Dedifferentiated amniotic fluid mesenchymal stem cell (primary cell): ENCODE measurements around the gene PLCL1.
"Not testable (repeated sequence)": the region's sequence is repeated elsewhere in the genome, so short reads cannot be mapped to it uniquely, and the experiment has no call there.

Source experiments
- DNase-seq: peaks from one replicate; pipeline ENCODE4 v3.0.0-alpha.2; 2016; ENCODE audit errors: extremely low spot score

The PLCL1 gene

GRCh38 chr2:197997083-197997541 lies 192.7 kb downstream of the PLCL1 start:
- DNase-seq: no peak

DNA sequence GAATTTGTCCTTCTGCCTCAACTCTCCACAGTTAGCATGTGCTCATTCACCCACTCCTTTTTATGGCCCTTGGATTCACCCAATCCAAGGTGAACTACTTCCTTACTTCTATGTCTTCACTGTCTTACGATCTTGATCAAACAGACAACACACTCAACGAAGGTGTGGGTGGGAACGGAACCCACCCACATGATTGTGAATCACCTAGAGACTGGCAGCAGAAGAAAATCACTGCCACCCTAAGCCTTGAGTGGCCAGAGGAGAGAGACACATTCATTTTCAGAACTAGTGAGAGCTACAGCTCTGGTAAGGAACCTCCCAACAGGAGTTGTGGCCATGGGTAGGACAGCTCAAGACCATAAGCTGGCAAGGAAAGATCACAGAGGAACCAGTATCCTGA lies 194.3 kb downstream of the PLCL1 start:
- DNase-seq: no peak

- no peak for DNase-seq
These were observed 196.0 kb downstream of the PLCL1 start for GRCh38 chr2:198000417-198000816.

DNA sequence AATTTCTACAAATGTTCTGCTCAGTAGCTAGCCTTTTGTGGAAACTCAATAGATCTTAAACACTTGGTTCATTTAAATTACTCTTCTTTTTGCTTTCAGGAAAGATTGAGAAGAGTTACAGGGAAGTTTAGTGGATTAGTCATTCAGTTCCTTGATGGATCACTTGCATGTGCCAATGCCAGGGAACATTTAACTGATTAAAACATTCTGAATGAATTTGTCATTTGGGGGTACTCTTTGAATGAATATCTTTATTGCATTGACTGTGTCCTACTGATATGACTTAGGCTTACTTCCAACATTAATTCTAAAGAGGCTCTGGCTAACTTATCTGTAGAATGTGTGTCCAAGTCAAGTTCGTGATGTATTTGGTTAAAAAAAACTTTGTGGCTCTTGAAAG lies 199.8 kb downstream of the PLCL1 start:
- no peak for DNase-seq

DNA sequence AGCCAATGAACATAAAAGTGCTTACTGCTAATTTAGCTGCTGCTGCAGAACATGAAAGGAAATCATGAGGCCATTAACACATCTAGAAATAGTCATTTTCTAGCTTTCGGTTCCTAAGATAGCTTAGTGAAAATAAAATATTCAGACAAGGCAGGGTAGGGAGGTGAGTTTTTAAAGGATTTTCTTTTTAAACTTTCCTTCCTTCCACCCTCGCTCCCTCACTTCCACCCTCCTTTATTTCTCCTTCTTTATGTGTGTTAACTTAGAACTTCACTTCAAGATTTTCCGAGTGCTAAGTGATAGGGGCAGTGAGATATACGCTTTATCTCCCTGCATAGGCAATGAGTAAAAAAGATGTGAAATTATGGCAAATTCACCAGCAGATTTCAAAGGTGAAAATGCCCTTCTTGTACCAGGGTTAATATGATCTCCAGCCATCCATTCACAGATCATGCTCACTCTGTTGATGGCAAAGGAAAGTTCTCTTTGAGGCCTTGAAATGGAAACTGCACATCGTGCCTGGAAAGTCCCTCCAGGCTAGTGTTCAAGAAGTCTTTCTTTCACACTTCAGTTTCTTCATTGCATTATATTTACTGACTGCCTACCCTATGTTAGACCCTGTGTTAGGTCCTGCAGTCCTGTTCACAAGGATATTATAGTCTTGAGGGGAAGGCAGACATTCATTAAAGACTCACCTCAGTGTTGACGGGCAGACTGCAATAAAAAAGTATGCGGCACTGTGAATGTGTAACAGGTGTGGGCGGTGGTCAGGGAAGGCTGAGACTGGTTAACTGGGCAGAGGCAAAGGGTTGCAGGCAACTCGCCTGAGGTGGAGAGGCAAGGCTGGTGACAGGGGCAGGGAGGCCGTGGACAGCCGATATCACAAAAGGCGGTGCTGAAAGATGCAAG lies 200.8 kb downstream of the PLCL1 start:
- no peak for DNase-seq

DNA sequence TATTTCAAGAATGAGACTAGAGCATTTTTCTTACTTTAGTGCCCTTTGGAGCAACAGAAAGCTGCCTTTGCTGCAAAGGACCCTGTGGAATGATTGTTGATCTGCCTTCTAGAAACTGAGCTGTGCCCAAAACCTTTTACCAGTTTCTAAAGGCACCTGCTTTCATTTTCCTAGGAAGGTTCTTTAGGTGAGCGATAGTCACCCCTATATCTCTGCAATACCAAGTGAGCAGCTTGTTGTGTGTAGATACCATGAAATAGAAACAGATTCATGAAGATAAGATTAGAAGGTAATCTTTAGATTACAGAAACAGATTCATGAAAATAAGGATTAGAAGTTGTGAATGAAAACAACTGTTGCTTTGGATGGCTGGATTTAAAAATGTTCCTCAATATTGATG lies 202.3 kb downstream of the PLCL1 start:
- no peak for DNase-seq

DNA sequence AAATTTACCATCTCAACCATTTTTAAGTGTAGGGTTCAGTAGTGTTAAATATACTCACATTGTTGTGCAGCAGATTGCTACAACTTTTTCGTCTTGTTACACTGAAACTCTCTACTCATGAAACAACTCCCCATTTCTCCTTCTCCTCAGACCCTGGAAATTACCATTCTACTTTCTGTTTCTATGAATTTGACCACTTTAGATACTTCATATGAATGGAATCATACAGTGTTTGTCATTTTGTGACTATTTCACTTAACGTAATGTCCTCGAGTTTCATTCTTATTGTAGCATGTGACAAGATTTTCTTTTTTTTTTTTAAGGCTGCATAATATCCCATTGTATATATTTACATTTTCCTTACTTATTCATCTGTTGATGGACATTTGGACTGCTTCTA lies 203.8 kb downstream of the PLCL1 start:
- DNase-seq: no peak

DNA sequence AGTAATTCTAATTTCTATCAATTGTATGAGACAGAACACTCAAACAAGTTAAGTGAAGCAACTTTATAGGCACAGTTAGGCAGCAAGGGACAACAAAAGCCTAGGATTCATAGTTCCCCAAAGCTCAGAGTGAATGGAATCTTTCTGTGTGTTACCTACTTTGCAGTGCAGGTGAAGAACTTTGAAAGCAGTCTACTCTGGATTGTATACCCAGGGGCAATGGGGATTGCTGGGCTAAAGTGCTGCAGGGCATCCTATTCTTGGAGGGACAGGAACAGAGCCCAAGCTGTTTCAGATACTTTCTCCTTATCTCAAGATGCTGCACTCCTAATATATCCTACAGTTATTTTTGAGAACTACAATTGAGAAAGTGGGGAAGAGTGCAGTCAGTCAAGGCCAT lies 207.6 kb downstream of the PLCL1 start:
- DNase-seq: no peak

- DNase-seq: no peak
These were observed 211.8 kb downstream of the PLCL1 start for GRCh38 chr2:198016243-198016642.

DNA sequence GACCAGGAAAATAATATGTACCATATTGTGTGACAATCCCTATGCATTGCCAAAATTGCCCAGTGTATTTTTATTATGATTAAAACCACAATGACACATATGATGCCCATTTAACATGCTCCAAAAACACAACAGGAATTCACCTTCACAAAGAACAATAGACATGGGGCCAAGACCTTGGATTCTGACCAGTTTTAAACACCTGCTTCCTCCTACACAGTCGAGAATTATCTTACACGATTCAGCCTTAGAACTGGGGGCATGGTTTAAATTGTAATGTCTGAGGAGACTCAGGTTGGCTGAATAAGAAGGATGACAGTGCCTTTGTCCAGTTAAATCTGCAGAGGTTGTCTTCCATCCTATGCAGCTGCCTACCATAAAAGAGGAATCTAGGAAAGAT lies 212.7 kb downstream of the PLCL1 start:
- DNase-seq: no peak

- DNase-seq: no peak
These were observed 224.6 kb downstream of the PLCL1 start for GRCh38 chr2:198028955-198029354.

DNA sequence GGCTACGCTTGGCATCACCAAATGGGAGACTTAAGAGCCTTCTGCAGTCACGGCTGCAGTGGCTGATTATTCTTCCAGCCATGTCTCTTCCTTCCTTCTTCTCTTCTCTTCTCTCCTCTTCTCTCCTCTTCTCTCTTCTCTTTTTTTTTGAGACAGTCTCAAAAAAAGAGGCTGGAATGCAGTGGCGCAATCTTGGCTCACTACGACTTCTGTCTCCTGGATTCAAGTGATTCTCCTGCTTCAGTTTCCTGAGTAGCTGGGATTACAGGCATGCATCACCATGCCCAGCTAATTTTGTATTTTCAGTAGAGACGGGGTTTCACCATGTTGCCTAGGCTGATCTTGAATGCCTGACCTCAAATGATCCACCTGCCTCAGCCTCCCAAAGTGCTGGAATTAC lies 225.2 kb downstream of the PLCL1 start:
- not testable (repeated sequence) for DNase-seq

DNA sequence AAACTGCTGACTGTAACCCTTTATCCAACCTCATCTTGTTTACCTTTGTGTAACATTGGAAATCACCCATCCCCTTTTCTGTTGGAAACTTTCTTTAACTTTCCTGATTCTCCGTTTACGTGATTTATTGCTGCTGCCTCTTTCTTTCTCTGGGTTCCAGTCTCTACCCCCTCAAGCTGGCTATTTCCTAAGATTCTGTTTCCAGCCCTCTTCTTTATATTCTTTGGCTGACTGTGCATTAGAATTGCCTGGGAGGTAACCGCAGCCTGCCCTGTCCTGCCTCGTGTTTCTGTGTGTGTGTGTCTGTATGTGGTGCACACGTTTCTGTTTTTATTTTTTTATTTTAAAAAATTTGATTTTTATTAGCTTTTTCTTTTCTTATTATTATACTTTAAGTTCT lies 229.2 kb downstream of the PLCL1 start:
- no peak for DNase-seq

- DNase-seq: no peak
These were observed 231.9 kb downstream of the PLCL1 start for GRCh38 chr2:198036029-198036879.

DNA sequence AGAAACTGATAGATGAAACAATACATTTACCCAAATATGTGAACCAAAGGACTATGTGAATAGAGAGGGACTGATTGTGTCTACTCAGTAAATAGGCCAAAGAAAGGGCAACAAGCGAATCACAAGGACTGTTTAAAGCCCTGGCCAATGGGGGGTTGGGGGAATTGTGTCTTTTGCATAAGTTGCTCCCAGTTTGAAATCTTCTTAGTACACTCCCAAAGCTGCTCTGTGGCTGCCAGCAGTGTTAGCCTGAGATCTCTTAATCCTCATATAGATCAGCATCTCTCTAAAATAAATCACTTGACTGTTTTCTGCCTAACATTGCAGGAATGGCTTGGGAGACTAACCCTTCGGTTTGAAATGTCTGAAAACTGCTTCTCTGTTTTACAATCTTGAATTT lies 236.4 kb downstream of the PLCL1 start:
- DNase-seq: no peak

- DNase-seq: no peak
These were observed 237.8 kb downstream of the PLCL1 start for GRCh38 chr2:198042189-198042588.

- DNase-seq: no peak
These were observed 240.4 kb downstream of the PLCL1 start for GRCh38 chr2:198044777-198045176.

GRCh38 chr2:198045227-198045626 lies 240.8 kb downstream of the PLCL1 start:
- DNase-seq: no peak

DNA sequence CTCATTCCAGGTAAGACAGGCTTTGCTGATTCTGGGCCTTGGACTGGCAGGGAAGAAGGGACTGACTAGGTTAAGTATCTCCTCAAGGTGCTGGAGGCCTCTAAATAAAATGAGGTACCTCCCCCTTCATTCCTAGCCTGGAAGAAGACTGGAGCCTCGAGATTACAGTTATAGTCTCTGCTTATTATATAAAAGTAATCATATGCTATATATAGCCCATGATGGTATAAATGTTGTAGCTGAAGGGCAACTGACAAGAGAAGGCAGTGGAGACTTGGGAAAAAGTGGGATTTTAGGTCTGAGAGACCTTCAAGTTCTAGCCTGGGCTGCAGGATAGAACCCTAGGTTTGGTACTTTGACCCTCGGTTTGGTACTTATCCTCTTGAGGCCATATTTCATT lies 248.3 kb downstream of the PLCL1 start:
- DNase-seq: no peak

DNA sequence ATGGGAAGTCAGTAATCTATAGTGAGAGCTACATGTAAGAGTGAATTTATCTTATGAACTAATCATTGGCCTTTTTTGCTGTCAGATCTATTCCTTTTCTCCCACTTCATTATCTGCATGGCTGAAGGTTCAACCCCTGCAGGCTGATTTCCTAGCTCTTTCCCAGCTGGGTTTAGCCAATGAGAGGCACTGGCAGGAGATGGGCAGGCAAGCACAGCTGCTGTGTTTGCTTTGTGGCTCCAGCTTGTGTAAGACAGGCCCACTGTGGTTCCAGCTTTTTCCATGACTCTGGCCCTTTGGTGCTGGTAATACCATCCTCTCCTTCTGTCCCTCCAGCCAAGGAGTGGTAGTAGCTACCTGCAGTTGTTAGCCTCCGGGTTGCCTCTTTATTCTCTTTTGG lies 248.8 kb downstream of the PLCL1 start:
- no peak for DNase-seq

DNA sequence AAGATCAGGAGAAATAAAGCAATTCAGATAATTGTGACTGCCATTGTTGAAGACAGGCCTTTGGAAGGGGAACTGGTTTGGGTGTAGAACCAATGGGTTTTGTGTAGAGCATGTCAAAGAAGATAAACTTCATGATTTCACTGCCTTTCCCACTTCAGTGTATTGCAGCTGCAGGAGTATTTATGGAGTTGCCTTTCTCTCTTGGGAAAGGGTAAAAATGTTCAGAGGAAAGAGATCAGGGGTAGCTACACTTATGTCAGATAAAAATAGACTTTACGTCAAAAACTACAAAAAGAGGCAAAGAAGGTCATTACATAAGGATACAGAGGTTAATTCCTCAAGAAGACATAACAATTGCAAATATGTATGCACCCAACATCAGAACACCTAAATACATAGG lies 249.4 kb downstream of the PLCL1 start:
- no peak for DNase-seq

- DNase-seq: no peak
These were observed 249.9 kb downstream of the PLCL1 start for GRCh38 chr2:198054299-198054698.

GRCh38 chr2:198055716-198056115 lies 251.3 kb downstream of the PLCL1 start:
- DNase-seq: no peak
